ENCODE data around the gene NKAIN2.

- no peak for TF ChIP-seq CTCF (IDR thresholded peaks at IDR 0.05)
- TF ChIP-seq POLR2A (IDR thresholded peaks at IDR 0.05), result no peak
Observed at GRCh38 chr6:124110514-124110913, 306.8 kb downstream of the NKAIN2 start.
